NCI-H526 treated with DMSO at 0.1 percent for 48 hours (cell line): Measurements from ENCODE around the gene PARP12.

ENCODE experiments used
- DNase-seq: peaks from one replicate; lab custom pipeline; 2025; lab: John Stamatoyannopoulos, UW

PARP12 gene

DNA sequence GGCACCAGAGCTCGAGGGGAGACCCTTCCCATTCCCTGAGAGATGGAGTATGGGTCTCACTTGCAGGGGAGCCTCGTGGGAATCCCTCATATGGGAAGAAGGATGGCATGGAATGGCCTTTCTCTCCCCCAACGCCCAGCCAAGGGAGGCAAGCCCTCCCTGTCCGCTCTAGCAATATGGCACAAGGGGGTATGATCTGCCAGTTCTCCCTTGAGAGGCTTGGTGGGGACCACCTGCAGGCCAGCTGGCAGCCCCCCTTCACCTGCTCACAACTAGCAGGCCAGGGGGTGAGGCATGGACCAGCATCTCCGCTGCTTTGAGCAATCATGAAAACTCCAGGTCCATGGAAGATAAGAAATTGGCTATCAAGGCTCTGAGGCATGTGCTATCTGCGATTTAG is 70.8 kb downstream of the PARP12 start:
- no peak for DNase-seq

DNA sequence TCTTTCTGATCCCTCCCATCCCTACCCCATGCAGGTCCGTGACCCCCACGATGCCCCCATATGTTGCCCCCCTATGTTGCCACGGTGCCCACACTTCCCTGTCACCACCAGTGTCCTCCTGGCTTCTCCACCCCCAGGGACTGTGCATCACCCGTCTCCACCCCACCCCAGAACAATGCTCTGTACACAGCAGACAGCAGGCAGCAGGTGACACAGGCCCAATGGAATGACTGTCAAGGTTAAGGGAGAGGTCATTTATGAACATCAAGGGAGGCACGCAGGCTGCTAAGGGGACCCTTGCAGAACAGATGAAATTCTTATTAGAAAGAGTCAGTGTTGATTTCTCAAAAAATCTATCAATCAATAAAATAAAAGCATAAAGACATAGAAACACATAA is 71.5 kb downstream of the PARP12 start:
- DNase-seq, result no peak

GRCh38 chr7:139990571-139991268 is 72.0 kb downstream of the PARP12 start:
- no peak for DNase-seq

DNA sequence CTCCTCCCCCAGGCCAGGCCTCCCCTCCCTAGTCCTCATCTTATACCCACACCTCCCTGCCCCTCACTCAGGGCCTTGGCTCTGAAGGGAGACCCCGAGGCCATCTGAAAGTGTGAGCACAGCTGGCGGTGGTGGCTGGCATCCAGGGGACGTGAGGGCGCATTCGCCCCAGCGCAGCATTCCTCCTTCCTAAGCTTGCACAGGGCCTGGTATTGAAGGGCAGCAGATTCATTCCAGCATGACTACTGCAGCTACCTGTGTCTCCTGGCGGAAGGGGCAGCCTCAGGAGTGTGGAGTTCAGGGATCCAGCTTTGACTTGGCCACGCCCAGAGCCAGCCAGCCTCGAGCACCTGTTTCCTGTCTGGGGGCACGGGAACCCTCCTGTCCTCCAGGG is 72.6 kb downstream of the PARP12 start:
- no peak for DNase-seq

DNA sequence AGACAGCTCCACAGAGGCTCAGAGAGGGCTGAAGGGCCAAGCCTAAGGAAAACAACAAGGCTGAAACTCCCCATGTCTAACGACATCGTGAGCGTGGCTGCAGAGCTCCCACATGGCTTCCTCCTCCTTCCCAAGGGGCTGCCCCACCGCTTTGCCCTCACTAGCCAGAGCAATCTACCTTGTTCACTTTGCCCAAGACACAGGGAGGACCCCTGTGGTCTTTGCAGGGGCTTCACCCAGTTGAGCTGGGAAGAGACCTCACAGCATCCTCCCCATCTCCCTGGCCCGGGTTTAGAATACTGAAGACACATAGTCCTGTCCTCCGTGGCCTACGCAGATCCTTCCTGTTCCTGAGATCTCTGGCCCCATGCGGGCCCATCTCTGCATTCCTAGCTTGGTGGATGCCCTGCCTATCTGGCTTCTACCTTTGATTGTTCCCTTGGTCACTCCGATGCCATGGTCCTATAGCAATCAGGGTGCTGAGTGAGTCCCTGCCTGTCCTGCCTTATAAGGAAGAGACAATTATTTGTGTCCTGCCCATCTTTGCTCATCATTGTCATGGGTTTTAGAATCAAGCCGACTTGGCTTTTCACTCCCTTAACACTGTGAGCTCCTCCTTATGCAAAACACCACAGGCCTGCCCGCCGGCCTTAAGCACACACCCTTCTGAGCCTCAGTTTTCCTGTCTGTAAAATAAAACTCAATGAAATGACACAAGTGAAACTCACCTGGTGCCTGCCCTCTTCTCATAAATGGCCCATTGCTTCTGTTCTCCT is 73.2 kb downstream of the PARP12 start:
- no peak for DNase-seq

DNA sequence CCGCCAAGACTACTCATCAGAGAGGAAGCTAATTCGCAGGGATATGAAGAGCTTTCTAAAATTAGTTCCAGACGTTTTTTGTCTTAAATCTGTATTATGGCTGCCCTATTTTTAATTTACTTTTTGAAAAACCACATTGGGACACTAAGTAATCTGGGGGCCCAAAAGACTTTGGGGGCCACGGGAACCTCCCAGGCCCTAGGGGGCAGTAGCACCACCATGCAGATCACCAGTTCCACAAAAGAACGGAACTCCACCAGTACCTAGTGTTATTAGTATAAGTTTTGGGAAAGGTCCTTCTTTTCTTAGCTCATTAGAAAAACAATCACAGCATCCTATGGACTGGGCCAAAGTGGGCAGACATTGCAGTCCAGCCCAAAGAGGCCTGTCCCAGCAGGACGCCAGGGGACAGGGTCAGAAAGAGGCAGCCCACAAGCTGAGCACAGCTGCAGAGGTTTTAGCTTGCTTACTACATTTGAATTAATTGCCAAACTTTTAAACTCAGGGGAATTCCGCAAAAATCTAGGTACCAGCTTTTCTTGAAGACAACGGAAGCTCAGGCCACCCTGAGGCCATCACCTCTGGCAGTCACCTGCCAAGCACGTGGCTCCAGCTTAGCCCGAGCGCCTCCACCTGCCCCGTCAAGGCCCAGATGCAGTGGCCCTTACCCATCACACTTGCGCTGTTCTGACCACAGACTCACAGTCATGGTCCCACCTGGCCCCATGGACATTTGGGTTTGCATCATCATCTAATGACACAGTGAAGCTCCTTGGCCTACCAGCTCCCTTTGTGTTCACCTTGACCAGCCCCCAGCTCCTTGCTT is 74.8 kb downstream of the PARP12 start:
- DNase-seq, result no peak

DNA sequence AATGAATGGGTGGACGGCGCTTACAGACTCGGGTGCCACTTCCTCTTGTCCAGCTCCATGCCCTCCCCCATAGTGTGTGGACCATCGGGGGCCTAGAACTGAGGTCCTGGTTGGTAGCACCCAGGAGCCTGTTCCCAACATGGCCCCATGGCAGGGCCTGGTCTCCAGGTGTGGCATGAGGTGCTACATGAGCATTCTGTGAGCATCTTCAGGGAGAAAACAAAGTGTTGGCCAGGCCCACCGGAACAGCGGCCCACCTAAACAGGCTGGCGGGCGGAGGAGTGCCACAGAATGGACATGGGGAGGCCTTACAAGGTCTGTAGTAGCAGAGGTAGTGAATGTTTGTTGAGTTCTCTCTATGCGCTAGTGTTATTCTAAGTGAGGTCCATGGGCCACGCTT is 76.9 kb downstream of the PARP12 start:
- DNase-seq, result no peak

- no peak for DNase-seq
Observed at GRCh38 chr7:139984642-139985539, 77.9 kb downstream of the PARP12 start.

DNA sequence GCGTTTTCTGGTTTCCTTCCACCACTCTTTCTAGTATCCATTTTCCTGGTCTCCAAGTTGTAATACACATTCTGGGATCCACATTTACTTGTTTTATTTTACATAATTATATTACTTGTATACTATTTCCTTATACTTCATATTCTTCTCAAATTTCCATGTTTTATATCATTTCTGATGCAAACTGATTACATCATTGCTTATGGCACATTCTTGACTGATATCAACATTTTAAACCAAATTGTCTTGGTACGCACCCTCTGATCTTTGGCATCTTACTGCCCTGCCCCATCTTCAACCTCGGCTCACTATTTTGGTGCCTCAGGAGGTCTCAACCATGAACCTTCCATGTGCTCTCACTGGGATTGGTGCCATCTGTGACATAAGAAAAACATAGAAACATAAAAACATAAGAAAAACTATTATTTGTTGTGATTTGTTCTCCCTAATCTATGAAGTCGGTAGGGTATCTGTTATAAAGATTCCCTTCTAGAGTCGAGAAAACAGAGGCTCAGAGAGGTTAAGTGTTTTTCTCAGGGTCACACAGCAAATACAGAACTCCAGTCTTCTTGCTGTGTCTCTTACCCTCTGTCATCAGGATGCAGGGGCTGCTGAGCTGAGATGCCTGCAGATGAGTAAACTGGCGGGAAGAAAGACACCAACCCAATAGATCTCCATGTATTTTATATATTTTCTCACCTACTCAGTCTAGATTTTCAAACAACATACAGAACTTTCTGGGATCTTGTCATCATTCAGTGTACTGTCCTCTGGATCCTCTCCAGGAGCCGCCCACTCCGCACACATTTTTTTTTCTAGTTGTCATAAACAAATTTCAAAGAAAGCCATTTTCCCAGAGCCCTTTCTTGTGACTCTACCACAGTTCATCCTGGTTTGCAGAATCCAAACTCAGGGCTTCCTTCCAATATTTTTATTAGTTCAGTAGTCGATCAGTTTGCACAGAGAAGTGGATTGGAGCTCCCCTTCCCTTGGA is 79.5 kb downstream of the PARP12 start:
- DNase-seq, result no peak

- no peak for DNase-seq
Observed at GRCh38 chr7:139981511-139981895, 81.2 kb downstream of the PARP12 start.

- no peak for DNase-seq
Observed at GRCh38 chr7:139976838-139977656, 85.7 kb downstream of the PARP12 start.

DNA sequence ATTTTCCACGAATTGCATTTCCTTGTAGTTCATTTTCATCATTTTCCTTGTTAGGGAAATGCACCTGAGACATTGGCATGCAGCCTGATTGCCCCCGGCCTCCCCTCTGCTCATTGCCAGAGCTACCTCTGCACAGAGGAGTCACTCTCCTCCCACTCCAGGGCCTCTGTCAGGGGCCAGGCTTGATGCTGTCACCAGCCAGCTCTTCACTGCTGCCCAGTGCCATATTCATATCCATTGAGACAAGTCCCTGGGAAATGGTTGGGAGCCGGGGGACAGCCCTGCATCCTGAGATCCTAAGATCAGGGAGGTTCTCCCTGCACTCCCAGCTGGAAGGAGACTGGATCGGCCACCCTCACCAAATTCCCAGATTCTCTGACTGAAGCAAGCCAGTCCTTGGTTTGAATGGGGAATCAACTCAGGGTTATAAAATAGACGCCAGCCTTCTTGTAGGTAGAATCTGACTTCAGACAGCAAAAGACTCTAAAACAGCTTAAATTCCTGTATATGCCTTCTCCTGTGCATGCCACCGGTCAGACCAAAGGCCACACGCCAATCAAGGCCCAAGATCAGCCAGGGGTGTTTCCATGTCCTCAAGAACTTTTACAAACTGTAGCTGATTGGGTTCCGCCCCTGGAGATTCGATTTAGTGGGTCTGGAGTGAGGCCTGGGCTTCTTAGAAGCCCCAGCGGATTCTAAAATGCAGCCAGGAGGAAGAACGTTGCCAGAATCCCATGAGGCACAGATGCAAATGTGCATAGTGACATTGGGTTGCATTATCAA is 86.5 kb downstream of the PARP12 start:
- DNase-seq, result no peak

DNA sequence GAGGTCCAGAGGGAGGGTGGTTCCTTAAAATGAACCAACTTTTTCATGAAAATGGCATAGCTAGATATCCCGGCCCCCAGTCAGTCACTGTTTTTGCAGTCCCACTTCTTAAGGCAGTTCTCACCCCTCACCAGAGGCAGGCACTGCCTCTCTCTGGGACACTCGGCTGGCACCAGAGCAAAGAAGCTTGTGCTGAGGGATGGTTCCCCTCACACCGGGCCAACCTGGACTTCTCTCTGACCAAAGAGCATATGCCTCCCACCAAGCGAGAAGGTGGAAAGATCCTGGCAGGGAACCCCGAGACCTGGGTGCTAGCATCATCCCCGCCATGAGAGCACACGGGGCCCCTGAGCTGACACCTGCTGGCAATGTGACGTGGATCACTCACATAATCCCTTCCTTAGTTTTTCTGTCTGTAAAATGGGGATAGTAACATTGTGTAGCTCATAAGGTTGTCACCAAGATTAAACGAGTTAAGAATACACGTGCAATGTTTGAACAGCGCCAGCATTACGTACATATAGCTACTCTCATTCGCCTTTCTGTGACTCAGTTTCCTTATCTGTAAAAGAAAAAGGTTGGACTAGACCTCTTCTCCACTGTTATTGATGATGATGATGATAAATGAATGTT is 88.5 kb downstream of the PARP12 start:
- no peak for DNase-seq
